ENCODE data around the gene CELF2.
"Not testable (repeated sequence)": the region's sequence is repeated elsewhere in the genome, so short reads cannot be mapped to it uniquely, and the experiment has no call there.

CELF2 gene

DNA sequence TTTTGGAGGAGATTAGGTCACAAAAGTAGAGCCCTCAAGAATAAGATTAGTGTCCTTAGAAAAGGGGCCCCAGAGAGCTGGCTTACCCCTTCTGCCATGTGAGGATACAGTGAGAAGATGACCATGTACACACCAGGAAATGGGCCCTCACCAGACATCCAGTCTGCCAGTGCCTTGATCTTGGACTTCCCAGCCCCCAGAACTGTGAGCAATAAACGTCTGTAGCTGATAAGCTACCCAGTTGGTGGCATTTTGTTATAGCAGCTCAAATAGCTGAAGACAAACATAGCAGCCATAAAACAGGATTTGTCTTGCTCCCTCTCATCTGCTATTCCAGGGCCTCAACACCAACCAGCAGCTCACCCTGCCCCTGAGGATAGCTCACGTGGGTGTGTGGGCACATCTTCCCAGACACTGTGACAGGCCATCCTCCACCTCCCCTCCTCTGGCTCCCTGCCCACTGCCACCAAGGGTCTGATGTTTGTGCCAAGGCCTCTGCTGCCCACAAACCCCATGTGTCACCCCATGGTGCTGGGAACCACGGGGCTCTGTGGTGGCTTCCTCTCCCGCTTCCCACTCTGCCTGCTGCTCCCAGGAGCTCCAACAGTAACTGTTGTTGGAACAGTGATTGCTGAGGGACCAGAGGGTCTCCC, 341.4 kb downstream of the CELF2 start:
- DNase-seq = no peak

GRCh38 chr10:11359869-11360268, 342.2 kb downstream of the CELF2 start:
- DNase-seq = no peak

GRCh38 chr10:11363497-11363896, 345.8 kb downstream of the CELF2 start:
- no peak for DNase-seq

GRCh38 chr10:11364241-11364640, 346.6 kb downstream of the CELF2 start:
- DNase-seq = no peak

DNA sequence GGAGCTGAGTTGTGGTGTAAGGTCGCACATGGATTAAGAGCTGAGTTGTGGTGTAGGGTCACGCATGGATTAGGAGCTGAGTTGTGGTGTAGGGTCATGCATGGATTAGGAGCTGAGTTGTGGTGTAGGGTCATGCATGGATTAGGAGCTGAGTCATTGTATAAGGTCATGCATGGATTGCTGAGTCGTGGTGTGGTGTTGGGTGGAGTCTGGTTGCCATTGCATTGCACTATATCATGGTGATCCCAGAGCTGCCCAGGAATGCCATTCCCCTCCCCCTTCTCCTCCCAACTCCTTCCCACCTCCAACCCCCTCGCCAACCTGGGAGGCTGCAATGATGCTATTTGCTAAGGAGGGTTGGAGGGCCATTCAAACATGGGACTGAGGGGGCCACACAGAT, 349.2 kb downstream of the CELF2 start:
- DNase-seq = not testable (repeated sequence)

- DNase-seq = no peak
Measured at GRCh38 chr10:11367505-11367904, 349.8 kb downstream of the CELF2 start.

DNA sequence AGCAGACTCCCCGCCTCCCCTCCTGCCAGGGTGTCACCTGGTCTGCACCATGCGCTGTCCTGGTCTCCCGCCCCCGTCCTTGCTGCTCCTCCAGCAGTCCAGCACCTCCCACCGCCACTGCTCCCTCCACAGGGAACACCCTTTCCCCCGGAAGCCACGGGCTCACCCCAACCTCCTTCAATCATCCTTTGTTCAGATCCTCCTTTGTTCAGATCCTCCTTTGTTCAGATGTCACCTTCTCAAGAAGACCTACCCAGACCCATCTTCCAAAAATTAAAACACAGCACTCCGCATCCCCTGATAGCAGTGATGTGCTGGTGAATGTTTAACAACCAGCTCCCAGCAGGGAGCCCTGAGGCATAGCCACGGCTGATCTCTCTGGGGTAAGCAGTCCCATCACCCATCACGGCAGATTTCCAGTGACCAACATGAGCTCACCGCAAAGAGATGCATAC, 356.1 kb downstream of the CELF2 start:
- DNase-seq = no peak

DNA sequence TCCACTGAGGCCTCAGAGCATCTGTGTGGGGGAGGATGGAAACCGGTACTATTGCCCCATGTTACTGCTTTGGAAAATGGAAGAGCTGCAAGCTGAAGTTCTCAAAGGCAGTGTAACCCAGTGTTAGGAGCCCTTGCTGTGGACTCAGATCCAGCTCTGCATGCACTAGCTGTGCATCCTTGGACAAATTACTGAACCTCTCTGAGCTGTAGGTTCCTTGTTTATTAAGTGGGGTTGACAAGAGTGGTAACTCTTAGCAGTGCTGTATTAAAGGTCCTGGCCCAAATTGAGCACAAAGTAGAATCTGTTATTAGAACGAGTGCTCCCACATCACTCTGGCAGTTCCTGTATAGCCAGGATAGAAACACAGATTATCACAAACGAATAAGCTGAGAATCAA, 359.6 kb downstream of the CELF2 start:
- no peak for DNase-seq

DNA sequence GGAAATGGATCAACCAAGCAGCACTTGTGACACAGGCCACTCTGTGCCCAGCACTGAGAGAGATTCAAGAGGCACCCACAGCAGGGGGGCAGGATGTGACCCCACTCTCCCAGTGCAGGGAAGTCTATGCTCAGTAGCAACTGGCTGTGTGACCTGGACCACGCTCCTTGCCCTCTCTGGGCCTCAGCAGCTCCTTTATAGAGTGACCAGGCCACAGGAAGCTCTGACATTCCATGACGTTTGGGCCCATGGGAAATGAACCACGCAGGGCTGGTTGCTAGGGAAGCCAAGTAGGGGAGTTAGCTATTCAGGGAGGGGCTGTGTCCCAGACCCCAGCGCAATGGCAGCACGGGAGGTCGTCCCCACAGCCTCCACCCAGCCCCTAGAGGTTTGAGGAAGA, 361.2 kb downstream of the CELF2 start:
- DNase-seq = no peak

DNA sequence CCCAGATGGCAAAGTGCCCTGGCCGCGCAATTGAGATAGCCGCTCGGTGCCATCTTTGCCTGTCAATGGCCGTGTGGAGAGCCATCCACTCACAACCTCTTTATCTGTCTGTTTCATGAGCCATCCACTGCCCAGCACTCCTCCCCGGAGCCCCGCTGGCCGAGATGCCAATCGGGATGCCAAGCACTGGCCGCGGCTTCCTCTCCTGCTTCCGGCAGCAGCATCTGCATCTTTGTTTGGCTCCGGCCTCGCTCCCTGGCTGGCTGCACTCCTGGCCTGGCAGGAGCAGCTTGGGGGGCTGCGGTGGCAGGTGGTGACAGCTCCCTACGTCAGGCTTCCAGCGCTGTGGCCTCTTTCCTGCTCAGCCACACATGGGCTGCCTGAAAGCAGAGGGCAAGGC, 362.1 kb downstream of the CELF2 start:
- no peak for DNase-seq

GRCh38 chr10:11381023-11381422, 363.4 kb downstream of the CELF2 start:
- DNase-seq = no peak

- no peak for DNase-seq
Measured at GRCh38 chr10:11381511-11381910, 363.8 kb downstream of the CELF2 start.

GRCh38 chr10:11382187-11382586, 364.5 kb downstream of the CELF2 start:
- DNase-seq = no peak

DNA sequence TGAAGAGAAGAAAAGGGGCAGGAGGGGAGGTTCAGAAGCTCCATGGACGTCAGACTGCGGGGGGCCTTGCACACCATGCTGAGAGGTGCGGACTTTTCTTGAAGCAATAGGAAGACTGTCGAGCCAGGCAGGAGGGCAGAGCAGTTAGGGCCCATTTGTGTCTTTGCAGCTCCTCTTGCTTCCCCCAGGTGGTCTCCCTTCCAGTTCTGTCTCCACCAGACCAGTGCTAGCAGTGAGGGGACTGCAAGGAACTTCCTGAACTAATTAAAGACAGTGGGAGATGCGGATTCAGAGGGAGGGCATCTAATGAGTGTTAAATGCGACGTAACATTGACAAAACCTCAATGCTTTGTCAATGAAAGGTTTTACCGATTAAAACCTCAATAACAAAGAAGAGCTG, 368.4 kb downstream of the CELF2 start:
- no peak for DNase-seq
